Smooth muscle cell (in vitro differentiated cells): ENCODE results near the gene ABI3. TPM values are rescaled to one million over a fixed set of nuclear protein-coding genes. Genes with fewer than 3 reads are reported as not detected.
"Not testable (repeated sequence)": the region's sequence is repeated elsewhere in the genome, so short reads cannot be mapped to it uniquely, and the experiment has no call there.

ENCODE experiments used
- DNase-seq: peaks from one replicate; lab custom pipeline; 2025; ENCODE audit not compliant: unreplicated experiment; lab: John Stamatoyannopoulos, UW
- H2AFZ ChIP-seq: fragments of 200-600 bp; sonication (generic); 2 replicates; pipeline ENCODE4 v1.6.0; 2016; ENCODE audit warnings: antibody characterized with exemption, low read depth, mild to moderate bottlenecking
- H3F3A ChIP-seq: fragments of 200-600 bp; sonication (generic); 2 replicates; pipeline ENCODE4 v1.6.0; 2017; ENCODE audit warnings: antibody characterized with exemption, low read depth
- H3K27ac ChIP-seq: fragments of 200-600 bp; sonication (generic); 2 replicates; pipeline ENCODE4 v1.5.1; 2016; ENCODE audit warnings: low read depth, mild to moderate bottlenecking
- H3K27me3 ChIP-seq: fragments of 200-600 bp; sonication (generic); 2 replicates; pipeline ENCODE4 v1.6.1; 2016; ENCODE audit warnings: low read depth, mild to moderate bottlenecking
- H3K36me3 ChIP-seq: fragments of 200-600 bp; sonication (generic); 2 replicates; pipeline ENCODE4 v1.5.1; 2016; ENCODE audit warnings: low read depth
- H3K4me1 ChIP-seq: fragments of 200-600 bp; sonication (generic); 2 replicates; pipeline ENCODE4 v1.5.1; 2016; ENCODE audit warnings: low read depth
- H3K4me2 ChIP-seq: fragments of 200-600 bp; sonication (generic); 2 replicates; pipeline ENCODE4 v1.6.0; 2016; ENCODE audit warnings: mild to moderate bottlenecking
- H3K4me3 ChIP-seq: fragments of 200-600 bp; sonication (generic); 2 replicates; pipeline ENCODE4 v1.5.1; 2016; ENCODE audit warnings: mild to moderate bottlenecking
- H3K79me2 ChIP-seq: fragments of 200-600 bp; sonication (generic); 2 replicates; pipeline ENCODE4 v1.6.0; 2016; ENCODE audit warnings: low read depth, mild to moderate bottlenecking
- H3K9ac ChIP-seq: fragments of 200-600 bp; sonication (generic); 2 replicates; pipeline ENCODE4 v1.6.0; 2016; ENCODE audit warnings: low read depth
- H3K9me3 ChIP-seq: fragments of 200-600 bp; sonication (generic); replicated peaks from 2 replicates; pipeline ENCODE4 v1.5.1; 2016; ENCODE audit warnings: low read depth
- H4K20me1 ChIP-seq: fragments of 200-600 bp; sonication (generic); 2 replicates; pipeline ENCODE4 v1.6.0; 2016; ENCODE audit warnings: low read depth
- CTCF ChIP-seq: fragments of 200-600 bp; sonication (generic); IDR thresholded peaks from 2 replicates; pipeline ENCODE4 v1.5.1; 2017; ENCODE audit warnings: borderline replicate concordance, mild to moderate bottlenecking, antibody characterized with exemption; ENCODE audit not compliant: insufficient read depth, poor library complexity, severe bottlenecking
- WGBS: methylation state at CpG from one replicate; pipeline ENCODE4 v1.1.7; 2016; ENCODE audit warnings: low lambda C conversion rate; 5-methylcytosine and 5-hydroxymethylcytosine counted together
- polyA plus RNA-seq: library from polyadenylated mRNA; unstranded; fragments of >200 nt; fragmentation: Nextera tagmentation; extraction: Ambion mirVana; gene quantifications from 2 replicates; pipeline ENCODE4 v1.2.1, GENCODE V29; 2016
- total RNA-seq: library from RNA; depleted of rRNA; stranded (reverse); fragments of >200 nt; gene quantifications from 2 replicates; pipeline ENCODE4 v1.2.3, GENCODE V29; 2014

ABI3 gene
- total and polyA plus RNA-seq, 2 experiments from 2014 or later, result 1.7 to 1.9 TPM

- WGBS, result under 1% methylated on average over 37 of the region's 77 CpGs
These were observed 49.7 kb downstream of the ABI3 start for GRCh38 chr17:49260011-49260816.

GRCh38 chr17:49260817-49261291 is 50.3 kb downstream of the ABI3 start:
- Histone ChIP-seq H3K9ac (peak overlapping the region; percentile 95), H3K4me3 (peak overlapping the region; percentile 58), H3K36me3 (no peaks in the 10 kb centered on the region), H3K27me3 (no peaks in the 10 kb centered on the region), H3K9me3 (no peaks in the 10 kb centered on the region), H2AFZ (peak overlapping the region; percentile 71), H3F3A (peaks cover 10% of the 10 kb centered on the region), H3K27ac (peak overlapping the region; percentile 98), H4K20me1 (no peaks in the 10 kb centered on the region), H3K79me2 (no peaks in the 10 kb centered on the region), H3K4me2 (peak overlapping the region; percentile 87), H3K4me1 (no peaks in the 10 kb centered on the region)
- no peak for TF ChIP-seq CTCF
- DNase-seq, result no peak
- 54% methylated on average over 11 of the region's 11 CpGs for WGBS

More at GRCh38 chr17:49260011-49260816, 49.7 kb downstream of the ABI3 start:
- H3K4me2 ChIP-seq, result peak overlapping the region; percentile 87
- peak overlapping the region; percentile 95 for H3K9ac ChIP-seq
- no peak for TF ChIP-seq CTCF
- H3K4me3 ChIP-seq, result peak overlapping the region; percentile 58
- DNase-seq, result peak; percentile 65
- H3F3A ChIP-seq, result peaks cover 10% of the 10 kb centered on the region
- H3K79me2 ChIP-seq, result no peaks in the 10 kb centered on the region
- H3K36me3 ChIP-seq, result no peaks in the 10 kb centered on the region
- H3K27me3 ChIP-seq, result no peaks in the 10 kb centered on the region
- H3K9me3 ChIP-seq, result no peaks in the 10 kb centered on the region
- H2AFZ ChIP-seq, result peak overlapping the region; percentile 71
- no peaks in the 10 kb centered on the region for H3K4me1 ChIP-seq
- H3K27ac ChIP-seq, result peak overlapping the region; percentile 98
- no peaks in the 10 kb centered on the region for H4K20me1 ChIP-seq

- 91% methylated on average over 9 of the region's 9 CpGs for WGBS
- Histone ChIP-seq H3K27ac (peak overlapping the region; percentile 98), H2AFZ (peak overlapping the region; percentile 8)
- not testable (repeated sequence) for DNase-seq, H4K20me1 ChIP-seq, H3K27me3 ChIP-seq, H3F3A ChIP-seq, H3K9ac ChIP-seq, H3K4me3 ChIP-seq, H3K9me3 ChIP-seq, H3K36me3 ChIP-seq, H3K79me2 ChIP-seq, H3K4me1 ChIP-seq, H3K4me2 ChIP-seq
These were observed 51.0 kb downstream of the ABI3 start for GRCh38 chr17:49261540-49261939.

GRCh38 chr17:49266233-49266632 is 55.7 kb downstream of the ABI3 start:
- no peaks in the 10 kb centered on the region for H3K4me1 ChIP-seq
- 70% methylated on average over 2 of the region's 2 CpGs for WGBS
- H3K4me2 ChIP-seq, result no peak overlapping the region
- H3K4me3 ChIP-seq, result no peak overlapping the region
- H3K36me3 ChIP-seq, result no peaks in the 10 kb centered on the region
- no peaks in the 10 kb centered on the region for H3K27me3 ChIP-seq
- H3F3A ChIP-seq, result peaks cover 5% of the 10 kb centered on the region
- no peak for DNase-seq
- no peaks in the 10 kb centered on the region for H3K79me2 ChIP-seq
- no peaks in the 10 kb centered on the region for H3K9me3 ChIP-seq
- H3K27ac ChIP-seq, result no peak overlapping the region
- no peaks in the 10 kb centered on the region for H4K20me1 ChIP-seq
- TF ChIP-seq CTCF, result no peak
- no peak overlapping the region for H2AFZ ChIP-seq
- no peak overlapping the region for H3K9ac ChIP-seq
